ENCODE results near the gene AKT2. TPM values are rescaled to one million over a fixed set of nuclear protein-coding genes. Genes with fewer than 3 reads are reported as not detected.

AKT2 gene
- total and polyA plus RNA-seq, 3 donors from 2014 or later, result 154 to 229 (median 195) TPM

- TF ChIP-seq POLR2A (IDR thresholded peaks at IDR 0.05), result no peak
- TF ChIP-seq CTCF (IDR thresholded peaks at IDR 0.05), result no peak
- Histone ChIP-seq H3K4me1 (no peaks in the 10 kb centered on the region), H3K36me3 (ENCODE audit: low read depth, missing control alignments) (no peaks in the 10 kb centered on the region), H3K4me3 (no peak overlapping the region), H3K9me3 (no peaks in the 10 kb centered on the region), H3K27ac (no peak overlapping the region), H3K27me3 (no peaks in the 10 kb centered on the region)
- WGBS, 2 donors, result 91 to 94% methylated on average over 8 to 13 of the region's 13 CpGs
- intact Hi-C loops (cut with DNase I; ENCODE audit: low total_unique reads), result no loop called here
- no peak for DNase-seq
Observed at GRCh38 chr19:40323705-40324104, 38.6 kb upstream of the AKT2 start.

DNA sequence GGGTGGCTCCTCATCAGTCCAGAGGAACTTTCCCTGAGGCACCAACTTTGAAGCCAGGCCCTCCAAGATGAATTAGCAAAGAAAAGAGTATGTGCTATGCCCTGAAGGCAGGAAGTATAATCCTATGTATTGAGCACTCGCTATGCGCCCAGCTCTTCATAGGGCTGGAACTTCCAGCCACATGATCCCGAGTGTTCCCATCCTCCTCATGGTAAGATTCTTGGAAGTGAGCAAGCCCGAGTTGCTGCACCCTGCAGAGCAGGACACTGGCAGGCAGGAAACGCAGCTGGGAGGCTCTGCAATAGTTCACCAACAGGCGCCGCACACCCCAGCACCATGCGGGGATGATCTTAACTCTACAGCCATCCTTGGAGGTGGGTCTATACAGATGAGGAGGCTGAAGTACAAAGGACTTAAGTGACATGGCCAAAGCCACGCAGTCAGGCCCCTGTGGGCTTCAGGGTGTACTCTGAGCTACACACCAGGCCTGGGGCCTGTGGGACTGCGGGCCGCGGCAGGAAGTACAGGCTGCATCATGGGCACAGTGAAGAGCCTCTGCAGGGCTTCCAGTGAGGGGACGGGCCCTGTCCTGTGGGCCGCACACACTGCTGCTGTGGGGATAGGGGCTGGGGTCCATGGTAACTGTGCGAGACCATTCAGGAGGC lies 37.9 kb upstream of the AKT2 start:
- TF ChIP-seq POLR2A (IDR thresholded peaks at IDR 0.05) (no peak), CTCF (IDR thresholded peaks at IDR 0.05) (no peak)

GRCh38 chr19:40322271-40322610 lies 37.1 kb upstream of the AKT2 start:
- TF ChIP-seq POLR2A (IDR thresholded peaks at IDR 0.05), result no peak
- no peak for TF ChIP-seq CTCF (IDR thresholded peaks at IDR 0.05)
- no peaks in the 10 kb centered on the region for H3K36me3 ChIP-seq (ENCODE audit: low read depth, missing control alignments)
- H3K4me3 ChIP-seq, result no peak overlapping the region
- no peaks in the 10 kb centered on the region for H3K4me1 ChIP-seq
- H3K27ac ChIP-seq, result no peak overlapping the region
- DNase-seq, result no peak
- intact Hi-C loops (cut with DNase I; ENCODE audit: low total_unique reads), result no loop called here
- no peaks in the 10 kb centered on the region for H3K27me3 ChIP-seq
- H3K9me3 ChIP-seq, result no peaks in the 10 kb centered on the region
- WGBS, 2 donors, result 89 to 92% methylated on average over 4 to 7 of the region's 7 CpGs

More for the DNA sequence above, 37.9 kb upstream of the AKT2 start:
- Histone ChIP-seq H3K36me3 (ENCODE audit: low read depth, missing control alignments) (no peaks in the 10 kb centered on the region), H3K4me1 (no peaks in the 10 kb centered on the region), H3K4me3 (no peak overlapping the region), H3K9me3 (no peaks in the 10 kb centered on the region), H3K27me3 (no peaks in the 10 kb centered on the region), H3K27ac (no peak overlapping the region)
- no peak for DNase-seq
- intact Hi-C loops (cut with DNase I; ENCODE audit: low total_unique reads), result no loop called here
- WGBS, 2 donors, result 85 to 93% methylated on average over 14 to 15 of the region's 15 CpGs

- WGBS, 2 donors, result 82 to 91% methylated on average over 6 to 27 of the region's 27 CpGs
- intact Hi-C loops (cut with DNase I; ENCODE audit: low total_unique reads), result no loop called here
- no peak overlapping the region for H3K27ac ChIP-seq
Observed at GRCh38 chr19:40321566-40322270, 36.6 kb upstream of the AKT2 start.

More at GRCh38 chr19:40321566-40322270, 36.6 kb upstream of the AKT2 start:
- Histone ChIP-seq H3K27me3 (no peaks in the 10 kb centered on the region), H3K4me3 (no peak overlapping the region), H3K36me3 (ENCODE audit: low read depth, missing control alignments) (no peaks in the 10 kb centered on the region), H3K4me1 (no peaks in the 10 kb centered on the region), H3K9me3 (no peaks in the 10 kb centered on the region)
- DNase-seq, result no peak
- TF ChIP-seq CTCF (IDR thresholded peaks at IDR 0.05), result no peak
- TF ChIP-seq POLR2A (IDR thresholded peaks at IDR 0.05), result no peak
